Kidney (tissue), 14 donors: ENCODE results near the gene RABGAP1. TPM values are rescaled to one million over a fixed set of nuclear protein-coding genes. Genes with fewer than 3 reads are reported as not detected.
A peak's percentile ranks its signal among the peaks of the same experiment; 100 is the strongest.

Experiments used
- DNase-seq, 5 donors: peaks; one replicate each; pipeline ENCODE4 v3.0.0-alpha.2; 2013 to 2020
- FAIRE-seq: peaks from 2 replicates; lab custom pipeline; 2012; peaks lifted over from hg19 to GRCh38; lab: Jason Lieb, UNC
- H3K27ac ChIP-seq, 2 donors: one replicate each; pipeline ENCODE4 v1.7.0; 2013; ENCODE audit warnings: low read depth in 2 of 2, low read length in 2 of 2, inconsistent platforms in 1 of 2
- H3K27me3 ChIP-seq: one replicate; pipeline ENCODE4 v1.7.1; 2013; ENCODE audit warnings: low read length, inconsistent platforms; ENCODE audit not compliant: control insufficient read depth, insufficient read depth
- H3K36me3 ChIP-seq, 3 donors: one replicate each; pipeline versions ENCODE4 v1.7.0 to v1.7.1; 2013; ENCODE audit warnings: low read length in 3 of 3, control low read depth in 1 of 3, inconsistent platforms in 1 of 3; ENCODE audit not compliant: insufficient read depth in 3 of 3, control insufficient read depth in 2 of 3
- H3K4me1 ChIP-seq, 3 donors: one replicate each; pipeline versions ENCODE4 v1.7.0 to v1.7.1; 2013; ENCODE audit warnings: low read length in 3 of 3, inconsistent platforms in 1 of 3, low read depth in 1 of 3; ENCODE audit not compliant: control insufficient read depth in 2 of 3, insufficient read depth in 2 of 3
- H3K4me3 ChIP-seq, 3 donors: one replicate each; pipeline versions ENCODE4 v1.7.0 to v1.8.1; 2013; ENCODE audit warnings: low read length in 3 of 3, control low read depth in 1 of 3, inconsistent platforms in 1 of 3
- H3K9ac ChIP-seq, 3 donors: one replicate each; pipeline versions ENCODE4 v1.7.0 to v1.7.1; 2013; ENCODE audit warnings: low read length in 3 of 3, control low read depth in 1 of 3, inconsistent platforms in 1 of 3
- H3K9me3 ChIP-seq, 3 donors: one replicate each; pipeline versions ENCODE4 v1.7.0 to v1.7.1; 2013; ENCODE audit warnings: low read length in 3 of 3, control low read depth in 1 of 3, inconsistent platforms in 1 of 3; ENCODE audit not compliant: control insufficient read depth in 2 of 3, insufficient read depth in 1 of 3
- CTCF ChIP-seq: IDR thresholded peaks from 3 replicates; pipeline ENCODE4 v1.5.1; 2012; ENCODE audit warnings: mild to moderate bottlenecking, moderate library complexity, borderline replicate concordance; ENCODE audit not compliant: insufficient read depth; ENCODE audit errors: extremely low read depth
- intact Hi-C: fragments of 100-400 bp; cut with DNase I; formaldehyde crosslinking; loops from one replicate; pipeline ENCODE4 v1.11.1; 2022
- polyA plus RNA-seq: library from polyadenylated mRNA; stranded (reverse); fragments of 350-450 nt; fragmentation: Illumina TruSeq; extraction: RNeasy Lipid Tissue Mini Kit (QIAGEN cat#74804); gene quantifications from one replicate; pipeline ENCODE4 v1.2.3, GENCODE V29; 2014; ENCODE audit warnings: low read depth, low replicate concordance; ENCODE audit not compliant: insufficient read depth
- total RNA-seq: library from RNA; stranded (reverse); fragmentation: NEBNext Ultra II Directional; extraction: Animal tissue kit (Norgen Biotek cat#: 25700); gene quantifications from one replicate; pipeline ENCODE4 v1.2.1, GENCODE V29; 2021
- donor health status: control.
- donor health status: control.
- donor health status: control.
- donor health status: control.
- donor health status: control.
- donor health status: DM: yes; HTN: yes; CAD: no.
- donor health status: Normal renal cell carcinoma (clear cell type).

RABGAP1 gene
- total and polyA plus RNA-seq, 2 donors from 2014 or later, result 13.7 to 61.1 TPM

- H3K9ac ChIP-seq, result no peak overlapping the region
- no peak for FAIRE-seq
- no peak for DNase-seq
These were observed 16.9 kb upstream of the RABGAP1 start for GRCh38 chr9:122923947-122924346.

GRCh38 chr9:122929796-122930354 lies 10.9 kb upstream of the RABGAP1 start:
- intact Hi-C loops, result no loop called here
- Histone ChIP-seq H3K4me1 (peaks cover 0 to 9% (median 8%) of the 10 kb centered on the region in 3 donors), H3K36me3 (no peaks in the 10 kb centered on the region), H3K27ac (no peak overlapping the region), H3K27me3 (no peaks in the 10 kb centered on the region), H3K9ac (no peak overlapping the region), H3K9me3 (no peaks in the 10 kb centered on the region), H3K4me3 (peak overlapping the region in 1 of 3 donors; percentile 99)
- FAIRE-seq (no peak), DNase-seq (no peak)
- TF ChIP-seq CTCF, result no peak

More at GRCh38 chr9:122923947-122924346, 16.9 kb upstream of the RABGAP1 start:
- Histone ChIP-seq H3K4me3 (no peak overlapping the region), H3K27me3 (no peaks in the 10 kb centered on the region), H3K36me3 (peaks cover 0 to 7% (median 0%) of the 10 kb centered on the region in 3 donors), H3K27ac (no peak overlapping the region), H3K4me1 (no peaks in the 10 kb centered on the region), H3K9me3 (no peaks in the 10 kb centered on the region)
- intact Hi-C loops, result no loop called here
- TF ChIP-seq CTCF, result no peak

GRCh38 chr9:122930541-122931225 lies 10.1 kb upstream of the RABGAP1 start:
- FAIRE-seq (no peak), DNase-seq (no peak)
- peak overlapping the region; percentile 82 to 99 (median 97) for H3K4me3 ChIP-seq
- no peaks in the 10 kb centered on the region for H3K36me3 ChIP-seq
- no peak for TF ChIP-seq CTCF
- H3K9me3 ChIP-seq, result no peaks in the 10 kb centered on the region
- H3K4me1 ChIP-seq, result peaks cover 0 to 9% (median 8%) of the 10 kb centered on the region in 3 donors
- intact Hi-C loops, result no loop called here
- peak overlapping the region; percentile 37 to 74 for H3K27ac ChIP-seq
- H3K9ac ChIP-seq, result peak overlapping the region; percentile 72 to 97 (median 77)
- H3K27me3 ChIP-seq, result no peaks in the 10 kb centered on the region
